ENCODE results near the gene FAM53B.

- no peak for TF ChIP-seq POLR2A (IDR thresholded peaks at IDR 0.05; ENCODE audit: low read depth, low read length)
- TF ChIP-seq SPI1 (IDR thresholded peaks at IDR 0.05; ENCODE audit: low read depth, low read length): no peak
- TF ChIP-seq POLR2AphosphoS5 (IDR thresholded peaks at IDR 0.05; ENCODE audit: low read depth, low read length): no peak
These were observed 4.9 kb upstream of the FAM53B start for GRCh38 chr10:124748953-124749645.

All from GM12891 (cell line).